Right lobe of liver (tissue), 4 donors: ENCODE measurements around the gene CCDC81.

Experiments
- POLR2A ChIP-seq: fragments of 450-650 bp; IDR thresholded peaks from one replicate; pipeline ENCODE4 v1.6.1; 2017; ENCODE audit warnings: antibody characterized with exemption, mild to moderate bottlenecking
- TF ChIP-seq, protein P1 (sequence below), 4 donors: fragments of 200-600 bp in 3 of 4; fragments of 450-650 bp in 1 of 4; IDR thresholded peaks; one replicate each; pipeline versions ENCODE4 v1.5.1 to v1.8.0; 2016 to 2022; ENCODE audit warnings: antibody characterized with exemption in 4 of 4, mild to moderate bottlenecking in 2 of 4
- donor health status: DM: no; HTN: no; CAD: no.
- donor health status: DM: no; HTN: no; CAD: no.
- donor health status: DM: no; HTN: yes; CAD: no.

DNA sequence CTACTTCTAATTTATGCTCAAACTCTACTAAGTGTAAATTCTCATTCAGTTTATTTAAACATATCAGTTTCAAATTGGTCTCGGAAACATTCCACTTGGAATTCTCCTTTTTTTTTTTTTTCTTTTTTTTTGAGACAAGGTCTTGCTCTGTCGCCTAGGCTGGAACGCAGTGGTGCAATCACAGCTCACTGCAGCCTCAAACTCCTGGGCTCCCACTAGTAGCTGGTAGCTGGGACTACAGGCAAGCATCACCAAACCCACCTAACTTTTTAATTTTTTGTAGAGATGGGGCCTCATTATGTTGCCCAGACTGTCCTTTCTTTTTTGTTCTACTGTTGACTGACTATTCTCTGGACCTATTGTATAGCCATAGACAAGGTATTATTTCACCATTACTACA is 33.3 kb upstream of the CCDC81 start:
- TF ChIP-seq, protein P1, sequence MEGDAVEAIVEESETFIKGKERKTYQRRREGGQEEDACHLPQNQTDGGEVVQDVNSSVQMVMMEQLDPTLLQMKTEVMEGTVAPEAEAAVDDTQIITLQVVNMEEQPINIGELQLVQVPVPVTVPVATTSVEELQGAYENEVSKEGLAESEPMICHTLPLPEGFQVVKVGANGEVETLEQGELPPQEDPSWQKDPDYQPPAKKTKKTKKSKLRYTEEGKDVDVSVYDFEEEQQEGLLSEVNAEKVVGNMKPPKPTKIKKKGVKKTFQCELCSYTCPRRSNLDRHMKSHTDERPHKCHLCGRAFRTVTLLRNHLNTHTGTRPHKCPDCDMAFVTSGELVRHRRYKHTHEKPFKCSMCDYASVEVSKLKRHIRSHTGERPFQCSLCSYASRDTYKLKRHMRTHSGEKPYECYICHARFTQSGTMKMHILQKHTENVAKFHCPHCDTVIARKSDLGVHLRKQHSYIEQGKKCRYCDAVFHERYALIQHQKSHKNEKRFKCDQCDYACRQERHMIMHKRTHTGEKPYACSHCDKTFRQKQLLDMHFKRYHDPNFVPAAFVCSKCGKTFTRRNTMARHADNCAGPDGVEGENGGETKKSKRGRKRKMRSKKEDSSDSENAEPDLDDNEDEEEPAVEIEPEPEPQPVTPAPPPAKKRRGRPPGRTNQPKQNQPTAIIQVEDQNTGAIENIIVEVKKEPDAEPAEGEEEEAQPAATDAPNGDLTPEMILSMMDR (IDR thresholded peaks at IDR 0.05): no peak
- no peak for TF ChIP-seq POLR2A
